ENCODE data around the gene TTLL12.

- TF ChIP-seq MAX (IDR thresholded peaks at IDR 0.05) (no peak), CTCF (IDR thresholded peaks at IDR 0.05; ENCODE audit: control extremely low read depth in 1 of 3, insufficient read depth in 1 of 3, low read depth in 1 of 3, low read length in 3 of 3) (no peak), CEBPB (IDR thresholded peaks at IDR 0.05; ENCODE audit: low read depth, low read length) (no peak), RFX5 (IDR thresholded peaks at IDR 0.05; ENCODE audit: borderline replicate concordance, low read depth, low read length) (no peak), TEAD4 (IDR thresholded peaks at IDR 0.05; ENCODE audit: low read depth, low read length) (no peak), POLR2AphosphoS5 (IDR thresholded peaks at IDR 0.05; ENCODE audit: low read depth, low read length) (no peak), TAF1 (IDR thresholded peaks at IDR 0.05; ENCODE audit: low read depth, low read length) (no peak)
These were observed 4.9 kb upstream of the TTLL12 start for GRCh38 chr22:43191831-43192230.
